ENCODE measurements around the gene EYA4. TPM values are rescaled to one million over a fixed set of nuclear protein-coding genes. Genes with fewer than 3 reads are reported as not detected.

EYA4 gene
- total RNA-seq, 4 donors from 2014 or later = 1.4 to 3.1 (median 1.6) TPM

DNA sequence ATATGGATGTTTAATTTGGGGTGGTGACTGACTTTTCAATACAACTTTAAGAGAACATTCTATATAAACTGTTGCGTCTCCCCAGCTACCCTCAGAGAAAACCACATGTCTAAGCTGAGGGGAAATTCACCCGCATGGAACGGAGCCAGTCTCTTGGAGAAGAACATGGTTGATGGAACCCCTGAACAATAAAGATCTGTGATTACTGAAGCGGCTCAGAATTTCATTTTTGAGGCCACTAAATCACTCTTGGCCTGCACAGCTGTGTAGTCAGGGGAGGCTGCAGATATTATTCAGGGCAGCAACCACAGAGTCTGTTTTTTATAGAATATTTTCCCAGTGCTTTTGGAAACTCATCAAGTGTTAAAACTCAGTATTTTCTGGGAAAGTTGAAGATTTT, 73.8 kb downstream of the EYA4 start:
- ATAC-seq = no peak
- WGBS, 2 donors (ENCODE audit: low coverage in 1 of 2) = 89 to 97% methylated on average over 3 to 4 of the region's 4 CpGs

DNA sequence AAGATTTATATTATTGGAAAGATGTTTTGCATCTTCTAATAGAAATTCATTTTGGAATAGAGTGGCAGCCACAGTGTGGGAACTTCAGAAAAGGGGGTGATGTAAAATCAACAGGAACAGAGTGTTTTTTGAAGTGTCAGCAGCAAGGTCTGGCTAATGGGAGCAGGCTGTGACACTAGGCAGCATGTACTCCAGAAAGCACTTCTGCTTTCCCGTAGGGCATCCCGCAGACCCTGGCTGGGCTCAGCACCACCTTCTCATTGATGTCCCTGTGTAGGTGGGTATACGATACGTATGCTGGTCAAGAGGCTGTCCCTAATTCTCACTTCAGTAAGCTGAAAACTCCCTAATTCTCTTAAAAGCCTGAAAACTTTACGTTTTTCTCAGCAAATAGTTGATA, 74.7 kb downstream of the EYA4 start:
- Histone ChIP-seq H3K4me1 (peaks cover 0 to 5% (median 0%) of the 10 kb centered on the region in 3 donors), H3K27ac (no peak overlapping the region), H3K9me3 (no peaks in the 10 kb centered on the region), H3K36me3 (no peaks in the 10 kb centered on the region), H3K27me3 (no peaks in the 10 kb centered on the region), H3K4me3 (no peak overlapping the region)
- TF ChIP-seq EP300 (IDR thresholded peaks at IDR 0.05) = no peak
- TF ChIP-seq POLR2A (IDR thresholded peaks at IDR 0.05) = no peak
- TF ChIP-seq, protein P1, sequence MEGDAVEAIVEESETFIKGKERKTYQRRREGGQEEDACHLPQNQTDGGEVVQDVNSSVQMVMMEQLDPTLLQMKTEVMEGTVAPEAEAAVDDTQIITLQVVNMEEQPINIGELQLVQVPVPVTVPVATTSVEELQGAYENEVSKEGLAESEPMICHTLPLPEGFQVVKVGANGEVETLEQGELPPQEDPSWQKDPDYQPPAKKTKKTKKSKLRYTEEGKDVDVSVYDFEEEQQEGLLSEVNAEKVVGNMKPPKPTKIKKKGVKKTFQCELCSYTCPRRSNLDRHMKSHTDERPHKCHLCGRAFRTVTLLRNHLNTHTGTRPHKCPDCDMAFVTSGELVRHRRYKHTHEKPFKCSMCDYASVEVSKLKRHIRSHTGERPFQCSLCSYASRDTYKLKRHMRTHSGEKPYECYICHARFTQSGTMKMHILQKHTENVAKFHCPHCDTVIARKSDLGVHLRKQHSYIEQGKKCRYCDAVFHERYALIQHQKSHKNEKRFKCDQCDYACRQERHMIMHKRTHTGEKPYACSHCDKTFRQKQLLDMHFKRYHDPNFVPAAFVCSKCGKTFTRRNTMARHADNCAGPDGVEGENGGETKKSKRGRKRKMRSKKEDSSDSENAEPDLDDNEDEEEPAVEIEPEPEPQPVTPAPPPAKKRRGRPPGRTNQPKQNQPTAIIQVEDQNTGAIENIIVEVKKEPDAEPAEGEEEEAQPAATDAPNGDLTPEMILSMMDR (IDR thresholded peaks at IDR 0.05) = no peak
- no peak for TF ChIP-seq POLR2AphosphoS5 (IDR thresholded peaks at IDR 0.05)
- no peak for ATAC-seq
- WGBS, 2 donors (ENCODE audit: low coverage in 1 of 2) = 72 to 93% methylated on average over 3 to 5 of the region's 5 CpGs

More for the DNA sequence above, 73.8 kb downstream of the EYA4 start:
- no peaks in the 10 kb centered on the region for H3K27me3 ChIP-seq
- no peak overlapping the region for H3K4me3 ChIP-seq
- H3K9me3 ChIP-seq = no peaks in the 10 kb centered on the region
- no peak overlapping the region for H3K27ac ChIP-seq
- H3K36me3 ChIP-seq = no peaks in the 10 kb centered on the region
- H3K4me1 ChIP-seq = peaks cover 0 to 5% (median 0%) of the 10 kb centered on the region in 3 donors
- TF ChIP-seq EP300 (IDR thresholded peaks at IDR 0.05) (no peak), POLR2A (IDR thresholded peaks at IDR 0.05) (no peak), POLR2AphosphoS5 (IDR thresholded peaks at IDR 0.05) (no peak)
- TF ChIP-seq, protein P1 (IDR thresholded peaks at IDR 0.05) = no peak

- ATAC-seq = no peak
- Histone ChIP-seq H3K4me3 (no peak overlapping the region), H3K4me1 (peaks cover 0 to 5% (median 0%) of the 10 kb centered on the region in 3 donors), H3K27ac (no peak overlapping the region), H3K27me3 (no peaks in the 10 kb centered on the region), H3K36me3 (no peaks in the 10 kb centered on the region), H3K9me3 (no peaks in the 10 kb centered on the region)
- TF ChIP-seq, protein P1 (IDR thresholded peaks at IDR 0.05) = no peak
- TF ChIP-seq POLR2A (IDR thresholded peaks at IDR 0.05) (no peak), POLR2AphosphoS5 (IDR thresholded peaks at IDR 0.05) (no peak), EP300 (IDR thresholded peaks at IDR 0.05) (no peak)
- 94% methylated on average over 4 of the region's 4 CpGs for WGBS, 2 donors (ENCODE audit: low coverage in 1 of 2)
Observed at GRCh38 chr6:133317704-133318103, 76.5 kb downstream of the EYA4 start.

- TF ChIP-seq EP300 (IDR thresholded peaks at IDR 0.05) = no peak
- Histone ChIP-seq H3K27me3 (no peaks in the 10 kb centered on the region), H3K27ac (no peak overlapping the region), H3K4me3 (no peak overlapping the region), H3K4me1 (no peaks in the 10 kb centered on the region), H3K36me3 (no peaks in the 10 kb centered on the region), H3K9me3 (no peaks in the 10 kb centered on the region)
- 64 to 86% methylated on average over 6 to 9 of the region's 9 CpGs for WGBS, 2 donors (ENCODE audit: low coverage in 1 of 2)
- no peak for ATAC-seq
Observed at GRCh38 chr6:133326584-133326983, 85.4 kb downstream of the EYA4 start.

GRCh38 chr6:133333852-133334251, 92.7 kb downstream of the EYA4 start:
- no peak for ATAC-seq
- TF ChIP-seq POLR2AphosphoS5 (IDR thresholded peaks at IDR 0.05) (no peak), EP300 (IDR thresholded peaks at IDR 0.05) (no peak), POLR2A (IDR thresholded peaks at IDR 0.05) (no peak)
- TF ChIP-seq, protein P1 (IDR thresholded peaks at IDR 0.05) = no peak
- no peak overlapping the region for H3K4me3 ChIP-seq

More at GRCh38 chr6:133333852-133334251, 92.7 kb downstream of the EYA4 start:
- H3K27ac ChIP-seq = no peak overlapping the region
- H3K4me1 ChIP-seq = no peaks in the 10 kb centered on the region
- H3K27me3 ChIP-seq = no peaks in the 10 kb centered on the region
- 53 to 73% methylated on average over 3 of the region's 3 CpGs for WGBS, 2 donors (ENCODE audit: low coverage in 1 of 2)
- no peaks in the 10 kb centered on the region for H3K9me3 ChIP-seq
- H3K36me3 ChIP-seq = no peaks in the 10 kb centered on the region
